Measurements from ENCODE around the gene GPR35.
"Not testable (repeated sequence)": the region's sequence is repeated elsewhere in the genome, so short reads cannot be mapped to it uniquely, and the experiment has no call there.

Gene GPR35

GRCh38 chr2:240640939-240641338, 15.7 kb downstream of the GPR35 start:
- DNase-seq: no peak

- no peak for DNase-seq
Observed at GRCh38 chr2:240642061-240642805, 17.0 kb downstream of the GPR35 start.

- DNase-seq: no peak
Observed at GRCh38 chr2:240642806-240643092, 17.5 kb downstream of the GPR35 start.

- no peak for DNase-seq
Observed at GRCh38 chr2:240643093-240643810, 18.0 kb downstream of the GPR35 start.

- no peak for DNase-seq
Observed at GRCh38 chr2:240643811-240644150, 18.5 kb downstream of the GPR35 start.

GRCh38 chr2:240644171-240644651, 18.9 kb downstream of the GPR35 start:
- no peak for DNase-seq

GRCh38 chr2:240644859-240645301, 19.6 kb downstream of the GPR35 start:
- no peak for DNase-seq

- DNase-seq: no peak
Observed at GRCh38 chr2:240645346-240645745, 20.1 kb downstream of the GPR35 start.

GRCh38 chr2:240645801-240646175, 20.5 kb downstream of the GPR35 start:
- no peak for DNase-seq

- DNase-seq: peak; percentile 10
Observed at GRCh38 chr2:240646176-240646899, 21.1 kb downstream of the GPR35 start.

GRCh38 chr2:240646900-240647502, 21.7 kb downstream of the GPR35 start:
- DNase-seq: no peak

- DNase-seq: no peak
Observed at GRCh38 chr2:240647503-240648154, 22.3 kb downstream of the GPR35 start.

GRCh38 chr2:240648155-240648649, 22.9 kb downstream of the GPR35 start:
- DNase-seq: no peak

GRCh38 chr2:240648650-240649275, 23.5 kb downstream of the GPR35 start:
- no peak for DNase-seq

- no peak for DNase-seq
Observed at GRCh38 chr2:240649331-240649730, 24.1 kb downstream of the GPR35 start.

- DNase-seq: no peak
Observed at GRCh38 chr2:240650254-240650965, 25.1 kb downstream of the GPR35 start.

GRCh38 chr2:240651185-240651584, 25.9 kb downstream of the GPR35 start:
- no peak for DNase-seq

- no peak for DNase-seq
Observed at GRCh38 chr2:240655931-240656886, 30.9 kb downstream of the GPR35 start.

GRCh38 chr2:240659883-240660282, 34.6 kb downstream of the GPR35 start:
- DNase-seq: not testable (repeated sequence)

GRCh38 chr2:240662681-240663080, 37.4 kb downstream of the GPR35 start:
- DNase-seq: no peak

Data from GDM1 (cell line).